SIG-M5 treated with dmso at 0.1 percent for 504 hours (cell line): Measurements from ENCODE around the gene NOB1.

Source experiments
- DNase-seq: peaks from one replicate; lab custom pipeline; 2025; ENCODE audit not compliant: unreplicated experiment; lab: John Stamatoyannopoulos, UW

NOB1 gene

GRCh38 chr16:69724414-69724873, 30.3 kb downstream of the NOB1 start:
- DNase-seq, result no peak

DNA sequence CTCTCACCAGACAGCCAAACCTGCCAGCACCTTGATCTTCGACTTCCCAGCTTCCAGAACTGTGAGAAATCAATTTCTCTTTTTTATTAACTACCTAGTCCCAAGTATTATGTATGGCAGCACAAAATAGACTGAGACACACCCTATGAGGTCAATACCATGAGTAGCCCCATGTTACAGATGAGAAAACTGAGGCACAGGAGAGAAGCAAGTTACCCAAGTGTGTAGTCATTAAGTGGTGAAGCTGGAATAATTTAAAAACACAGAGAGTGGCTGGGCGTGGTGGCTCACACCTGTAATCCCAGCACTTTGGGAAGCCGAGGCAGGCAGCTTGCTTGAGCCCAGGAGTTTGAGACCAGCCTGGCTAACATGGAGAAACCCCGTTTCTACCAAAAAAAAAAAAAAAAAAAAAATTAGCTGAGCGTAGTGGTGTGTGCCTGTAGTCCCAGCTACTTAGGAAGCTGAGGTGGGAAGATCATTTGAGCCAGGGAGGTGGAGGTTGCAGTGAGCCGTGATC, 33.2 kb downstream of the NOB1 start:
- DNase-seq, result no peak

GRCh38 chr16:69720822-69721430, 33.8 kb downstream of the NOB1 start:
- no peak for DNase-seq

- DNase-seq, result no peak
Observed at GRCh38 chr16:69718111-69718764, 36.5 kb downstream of the NOB1 start.

- DNase-seq, result no peak
Observed at GRCh38 chr16:69717066-69717465, 37.7 kb downstream of the NOB1 start.

GRCh38 chr16:69712914-69713581, 41.7 kb downstream of the NOB1 start:
- no peak for DNase-seq

GRCh38 chr16:69712277-69712676, 42.4 kb downstream of the NOB1 start:
- DNase-seq, result no peak

- DNase-seq, result no peak
Observed at GRCh38 chr16:69711115-69711740, 43.5 kb downstream of the NOB1 start.

- peak; percentile 63 for DNase-seq
Observed at GRCh38 chr16:69709456-69710084, 45.2 kb downstream of the NOB1 start.

DNA sequence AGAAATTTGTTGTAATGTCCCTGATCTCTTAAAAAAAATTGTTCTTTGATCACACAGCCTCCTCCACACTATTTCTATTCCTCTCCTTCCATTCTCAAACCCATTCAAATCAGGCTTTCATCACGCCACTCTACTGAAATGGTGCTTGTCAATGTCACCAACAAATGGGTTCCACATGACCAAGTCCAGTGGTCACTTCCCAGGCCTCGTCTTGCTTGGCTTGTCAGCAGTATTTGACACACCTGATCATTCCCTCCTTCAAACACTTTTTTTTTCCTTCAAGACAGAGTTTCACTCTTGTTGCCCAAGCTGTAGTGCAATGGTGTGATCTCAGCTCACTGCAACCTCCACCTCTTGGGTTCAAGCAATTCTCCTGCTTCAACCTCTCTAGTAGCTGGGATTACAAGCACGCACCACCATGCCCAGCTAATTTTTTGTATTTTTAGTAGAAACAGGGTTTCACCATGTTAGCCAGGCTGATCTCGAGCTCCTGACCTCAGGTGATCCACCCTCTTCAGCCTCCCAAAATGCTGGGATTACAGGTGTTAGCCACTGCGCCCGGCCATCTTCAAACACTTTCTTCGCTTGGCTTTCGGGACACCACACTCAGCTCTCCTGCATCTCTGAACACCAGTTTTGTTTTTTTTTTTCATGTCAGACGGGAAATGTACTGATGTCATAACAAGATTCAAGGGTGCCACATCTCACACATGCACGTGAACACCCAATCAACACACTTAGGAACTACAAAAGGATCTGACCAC, 46.6 kb downstream of the NOB1 start:
- no peak for DNase-seq

DNA sequence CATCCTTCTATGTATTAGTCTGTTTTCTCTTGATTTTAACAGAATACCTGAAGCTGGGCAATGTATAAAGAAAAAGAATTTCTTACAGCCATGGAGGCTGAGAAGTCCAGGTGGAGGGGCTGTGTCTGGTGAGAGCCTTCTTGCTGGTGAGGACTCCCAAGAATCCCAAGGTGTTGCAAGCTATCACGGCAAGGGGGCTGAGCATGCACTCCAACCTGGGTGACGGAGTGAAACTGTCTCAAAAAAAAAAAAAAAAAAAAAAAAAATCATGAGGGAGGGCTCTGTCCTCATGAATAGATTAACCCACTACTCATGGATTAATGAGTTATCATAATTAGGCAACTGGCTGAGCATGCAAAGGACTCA, 47.8 kb downstream of the NOB1 start:
- no peak for DNase-seq

DNA sequence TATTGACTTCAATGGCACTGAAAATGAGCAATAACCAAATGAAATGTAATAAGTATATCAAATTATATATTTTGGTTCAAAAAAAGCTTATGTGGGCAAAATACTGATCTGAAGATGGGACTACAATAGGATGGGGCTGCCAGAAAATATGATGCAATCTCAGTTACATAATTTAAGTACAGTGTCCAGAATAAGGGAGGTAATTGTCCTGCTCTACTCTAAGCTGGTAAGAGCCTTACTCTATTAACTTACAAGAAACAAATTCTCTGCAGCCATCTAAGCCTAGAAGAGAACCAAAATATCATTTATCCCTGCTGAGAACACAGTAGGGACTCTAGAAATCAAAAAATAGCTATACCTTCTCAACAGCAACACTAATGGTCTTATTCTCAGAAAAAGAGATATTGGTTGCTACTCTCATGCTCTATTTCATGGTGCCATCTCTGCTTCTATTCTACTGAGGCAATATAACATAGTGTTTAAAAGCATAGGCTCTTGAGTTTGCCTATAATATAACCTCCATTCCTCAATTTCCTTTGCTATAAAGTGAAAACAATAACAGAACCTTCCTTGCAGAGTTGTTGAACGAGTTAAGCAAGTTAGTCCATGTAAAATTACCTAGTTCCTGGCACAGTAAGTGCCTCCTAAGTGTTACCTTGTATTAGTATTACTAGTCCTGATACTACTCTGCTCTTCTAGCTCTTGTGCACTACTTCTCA, 48.3 kb downstream of the NOB1 start:
- DNase-seq, result peak; percentile 15

- DNase-seq, result no peak
Observed at GRCh38 chr16:69703638-69704037, 51.1 kb downstream of the NOB1 start.

- DNase-seq, result no peak
Observed at GRCh38 chr16:69701866-69702265, 52.9 kb downstream of the NOB1 start.

GRCh38 chr16:69701452-69701851, 53.3 kb downstream of the NOB1 start:
- no peak for DNase-seq

- no peak for DNase-seq
Observed at GRCh38 chr16:69699915-69700314, 54.8 kb downstream of the NOB1 start.

DNA sequence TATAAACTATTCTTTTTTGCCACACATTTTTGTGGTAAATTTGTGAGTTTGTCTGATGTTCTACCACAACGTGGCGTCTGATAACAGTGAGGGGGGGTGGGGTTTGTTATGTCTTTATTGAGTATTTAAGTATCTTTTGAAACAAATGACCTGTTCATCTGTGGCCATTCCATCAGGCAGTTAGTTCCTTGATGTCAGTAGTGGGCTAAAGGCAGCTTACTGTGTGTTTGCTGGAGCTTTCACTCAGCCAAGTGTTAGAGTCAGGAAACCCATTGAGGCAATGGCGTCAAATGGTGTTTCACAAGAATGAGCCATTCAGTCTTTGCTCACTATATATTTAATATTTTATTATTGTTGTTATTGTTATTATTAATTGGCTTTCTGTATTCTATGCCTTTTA, 56.3 kb downstream of the NOB1 start:
- DNase-seq, result no peak

DNA sequence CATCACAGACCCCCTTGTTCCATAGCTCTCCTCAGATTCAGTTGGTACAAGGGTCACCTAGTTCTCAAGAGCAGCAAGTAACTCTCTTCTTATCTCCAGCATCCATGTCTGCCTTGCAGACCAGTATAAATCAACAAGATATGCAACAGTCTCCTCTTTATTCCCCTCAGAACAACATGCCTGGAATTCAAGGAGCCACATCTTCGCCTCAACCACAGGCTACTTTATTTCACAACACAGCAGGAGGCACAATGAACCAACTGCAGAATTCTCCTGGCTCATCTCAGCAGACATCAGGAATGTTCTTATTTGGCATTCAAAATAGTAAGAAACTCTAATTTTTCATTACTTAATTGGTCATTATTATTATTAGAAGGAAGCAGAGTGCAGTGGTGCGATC, 60.8 kb downstream of the NOB1 start:
- no peak for DNase-seq

DNA sequence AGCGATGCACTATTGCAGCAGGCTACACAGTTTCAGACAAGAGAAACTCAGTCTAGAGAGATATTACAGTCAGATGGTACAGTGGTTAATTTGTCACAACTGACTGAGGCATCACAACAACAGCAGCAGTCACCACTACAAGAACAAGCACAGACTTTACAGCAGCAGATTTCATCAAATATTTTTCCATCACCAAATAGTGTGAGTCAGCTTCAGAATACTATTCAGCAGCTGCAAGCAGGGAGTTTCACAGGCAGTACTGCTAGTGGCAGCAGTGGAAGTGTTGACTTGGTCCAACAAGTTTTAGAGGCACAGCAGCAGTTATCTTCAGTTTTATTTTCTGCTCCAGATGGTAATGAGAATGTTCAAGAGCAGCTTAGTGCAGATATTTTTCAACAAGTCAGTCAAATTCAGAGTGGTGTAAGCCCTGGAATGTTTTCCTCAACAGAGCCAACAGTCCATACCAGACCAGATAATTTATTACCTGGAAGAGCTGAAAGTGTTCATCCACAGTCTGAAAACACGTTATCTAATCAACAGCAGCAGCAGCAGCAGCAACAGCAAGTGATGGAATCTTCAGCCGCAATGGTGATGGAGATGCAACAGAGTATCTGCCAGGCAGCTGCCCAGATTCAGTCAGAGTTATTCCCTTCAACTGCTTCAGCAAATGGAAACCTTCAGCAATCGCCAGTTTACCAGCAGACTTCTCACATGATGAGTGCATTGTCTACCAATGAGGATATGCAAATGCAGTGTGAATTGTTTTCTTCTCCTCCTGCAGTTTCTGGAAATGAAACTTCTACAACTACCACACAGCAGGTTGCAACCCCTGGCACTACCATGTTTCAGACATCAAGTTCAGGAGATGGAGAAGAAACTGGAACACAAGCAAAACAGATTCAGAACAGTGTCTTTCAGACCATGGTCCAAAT, 62.5 kb downstream of the NOB1 start:
- DNase-seq, result peak; percentile 20
